Keratinocyte (primary cell): ENCODE results near the gene PYGM. TPM values are rescaled to one million over a fixed set of nuclear protein-coding genes. Genes with fewer than 3 reads are reported as not detected.

Experiments
- DNase-seq: peaks from one replicate; pipeline ENCODE4 v3.0.0-alpha.2; 2011; ENCODE audit warnings: low read depth, missing footprints, low spot score
- FAIRE-seq: peaks from 2 replicates; lab custom pipeline; 2011; peaks lifted over from hg19 to GRCh38; lab: Jason Lieb, UNC
- H2AFZ ChIP-seq: 2 replicates; pipeline ENCODE4 v1.6.0; 2012; ENCODE audit warnings: low read length, control low read depth, inconsistent platforms; ENCODE audit not compliant: control insufficient read depth
- H3K27ac ChIP-seq: 2 replicates; pipeline ENCODE4 v1.5.1; 2011; ENCODE audit warnings: low read length; ENCODE audit not compliant: control insufficient read depth, insufficient read depth
- H3K27me3 ChIP-seq: 3 replicates; pipeline ENCODE4 v1.6.0; 2011; ENCODE audit warnings: low read length; ENCODE audit not compliant: control insufficient read depth, insufficient read depth; ENCODE audit errors: extremely low read depth
- H3K36me3 ChIP-seq, 2 experiments: 2 replicates in 1 of 2; 3 replicates in 1 of 2; pipeline ENCODE4 v1.5.1; 2011; ENCODE audit warnings: low read length in 2 of 2, mild to moderate bottlenecking in 1 of 2; ENCODE audit not compliant: control insufficient read depth in 2 of 2, insufficient read depth in 2 of 2; ENCODE audit errors: extremely low read depth in 1 of 2
- H3K4me1 ChIP-seq: 3 replicates; pipeline ENCODE4 v1.5.1; 2011; ENCODE audit warnings: low read length; ENCODE audit not compliant: control insufficient read depth, insufficient read depth; ENCODE audit errors: extremely low read depth
- H3K4me2 ChIP-seq: 3 replicates; pipeline ENCODE4 v1.6.0; 2011; ENCODE audit warnings: low read depth, low read length; ENCODE audit not compliant: control insufficient read depth, insufficient read depth; ENCODE audit errors: extremely low read depth
- H3K4me3 ChIP-seq, 3 experiments: fragments of 200-600 bp in 1 of 3; sonication (generic) in 1 of 3; 2 replicates in 2 of 3; 3 replicates in 1 of 3; pipeline ENCODE4 v1.5.1; 2011 to 2016; ENCODE audit warnings: low read length in 3 of 3, mild to moderate bottlenecking in 3 of 3, control low read depth in 2 of 3, inconsistent platforms in 1 of 3, low read depth in 1 of 3, mixed read lengths in 1 of 3, mixed run types in 1 of 3, moderate library complexity in 1 of 3; ENCODE audit not compliant: control insufficient read depth in 2 of 3, insufficient read depth in 2 of 3; ENCODE audit errors: extremely low read depth in 1 of 3
- H3K79me2 ChIP-seq: 2 replicates; pipeline ENCODE4 v1.6.0; 2012; ENCODE audit warnings: low read length; ENCODE audit not compliant: control insufficient read depth, insufficient read depth
- H3K9ac ChIP-seq: 3 replicates; pipeline ENCODE4 v1.6.0; 2011; ENCODE audit warnings: low read length; ENCODE audit not compliant: control insufficient read depth, insufficient read depth; ENCODE audit errors: extremely low read depth
- H3K9me1 ChIP-seq: 3 replicates; pipeline ENCODE4 v1.6.0; 2011; ENCODE audit warnings: low read length; ENCODE audit not compliant: control insufficient read depth, insufficient read depth; ENCODE audit errors: extremely low read depth
- H3K9me3 ChIP-seq: 2 replicates; pipeline ENCODE4 v1.5.1; 2012; ENCODE audit warnings: low read depth, low read length; ENCODE audit not compliant: control insufficient read depth
- H4K20me1 ChIP-seq: 3 replicates; pipeline ENCODE4 v1.6.0; 2011; ENCODE audit warnings: low read length; ENCODE audit not compliant: control insufficient read depth, insufficient read depth; ENCODE audit errors: extremely low read depth
- EZH2 ChIP-seq: IDR thresholded peaks from one replicate; pipeline ENCODE4 v1.6.1; 2012; ENCODE audit warnings: inconsistent platforms, mild to moderate bottlenecking, low read length, moderate library complexity
- dilution Hi-C: fragments of 300-500 bp; cut with MboI; formaldehyde crosslinking; loops from one replicate; pipeline ENCODE4 v1.7.0; 2020; ENCODE audit warnings: low sequenced_read_pairs; ENCODE audit not compliant: extremely low pct_ligation_motif_present
- polyA plus RNA-seq, 5 experiments: library from polyadenylated mRNA; depleted of rRNA in 3 of 5; stranded (reverse) in 3 of 5; stranded (forward) in 1 of 5; unstranded in 1 of 5; fragments of >200 nt; gene quantifications; 1 replicate in 1 of 5; 2 replicates in 3 of 5; 3 replicates in 1 of 5; pipeline versions ENCODE4 v1.2.1 to v1.2.3, GENCODE V29; 2011 to 2012; ENCODE audit warnings: missing spikeins in 2 of 5, low read depth in 1 of 5, low replicate concordance in 1 of 5
- TF ChIP-seq, protein P1 (sequence below), 3 experiments: IDR thresholded peaks in 1 of 3; conservative IDR thresholded peaks in 1 of 3; optimal IDR thresholded peaks in 1 of 3; 2 replicates in 2 of 3; 3 replicates in 1 of 3; pipeline versions ENCODE3 to v1.5.1; 2011; ENCODE audit warnings: low read length in 3 of 3, mild to moderate bottlenecking in 3 of 3, moderate library complexity in 2 of 3, control low read depth in 1 of 3, inconsistent platforms in 1 of 3; ENCODE audit not compliant: insufficient read depth in 2 of 3; ENCODE audit errors: extremely low read depth in 1 of 3

The PYGM gene
- polyA plus RNA-seq, 1 donor (not counting 4 experiments of a cell fraction or from before 2014, with no cell fraction given): 0.05 TPM

DNA sequence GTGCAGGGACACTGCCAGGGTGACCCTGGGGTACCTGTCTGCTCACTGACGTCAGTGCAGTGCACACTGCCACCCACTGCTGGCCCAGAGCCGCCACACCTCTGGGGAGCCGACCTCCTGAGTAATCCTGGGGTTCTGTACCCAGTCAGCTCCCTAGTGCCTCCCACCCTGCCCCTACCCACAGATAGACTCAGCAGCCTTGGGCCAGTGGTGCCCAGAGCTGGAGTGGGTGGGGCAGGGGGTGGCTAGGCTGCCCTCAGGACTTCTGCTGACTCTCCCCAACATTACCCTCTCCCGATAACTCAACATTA is 42.6 kb downstream of the PYGM start:
- Histone ChIP-seq H3K27me3 (peaks cover 87% of the 10 kb centered on the region), H3K36me3 (no peaks in the 10 kb centered on the region), H3K4me1 (no peaks in the 10 kb centered on the region), H3K9me1 (no peaks in the 10 kb centered on the region), H3K4me3 (no peak overlapping the region), H3K9ac (no peak overlapping the region), H3K4me2 (no peak overlapping the region), H3K79me2 (no peaks in the 10 kb centered on the region), H2AFZ (no peak overlapping the region), H3K27ac (no peak overlapping the region), H3K9me3 (no peaks in the 10 kb centered on the region), H4K20me1 (no peaks in the 10 kb centered on the region)
- no peak for DNase-seq
- FAIRE-seq: no peak
- no peak for TF ChIP-seq EZH2
- TF ChIP-seq, protein P1, sequence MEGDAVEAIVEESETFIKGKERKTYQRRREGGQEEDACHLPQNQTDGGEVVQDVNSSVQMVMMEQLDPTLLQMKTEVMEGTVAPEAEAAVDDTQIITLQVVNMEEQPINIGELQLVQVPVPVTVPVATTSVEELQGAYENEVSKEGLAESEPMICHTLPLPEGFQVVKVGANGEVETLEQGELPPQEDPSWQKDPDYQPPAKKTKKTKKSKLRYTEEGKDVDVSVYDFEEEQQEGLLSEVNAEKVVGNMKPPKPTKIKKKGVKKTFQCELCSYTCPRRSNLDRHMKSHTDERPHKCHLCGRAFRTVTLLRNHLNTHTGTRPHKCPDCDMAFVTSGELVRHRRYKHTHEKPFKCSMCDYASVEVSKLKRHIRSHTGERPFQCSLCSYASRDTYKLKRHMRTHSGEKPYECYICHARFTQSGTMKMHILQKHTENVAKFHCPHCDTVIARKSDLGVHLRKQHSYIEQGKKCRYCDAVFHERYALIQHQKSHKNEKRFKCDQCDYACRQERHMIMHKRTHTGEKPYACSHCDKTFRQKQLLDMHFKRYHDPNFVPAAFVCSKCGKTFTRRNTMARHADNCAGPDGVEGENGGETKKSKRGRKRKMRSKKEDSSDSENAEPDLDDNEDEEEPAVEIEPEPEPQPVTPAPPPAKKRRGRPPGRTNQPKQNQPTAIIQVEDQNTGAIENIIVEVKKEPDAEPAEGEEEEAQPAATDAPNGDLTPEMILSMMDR (optimal IDR thresholded peaks at IDR 0.05 in 1 of 3, IDR thresholded peaks at IDR 0.05 in 1 of 3, conservative IDR thresholded peaks at IDR 0.05 in 1 of 3; ENCODE audit: extremely low read depth in 1 of 3, insufficient read depth in 2 of 3, low read length in 3 of 3): no peak
- dilution Hi-C loops: no loop called here

DNA sequence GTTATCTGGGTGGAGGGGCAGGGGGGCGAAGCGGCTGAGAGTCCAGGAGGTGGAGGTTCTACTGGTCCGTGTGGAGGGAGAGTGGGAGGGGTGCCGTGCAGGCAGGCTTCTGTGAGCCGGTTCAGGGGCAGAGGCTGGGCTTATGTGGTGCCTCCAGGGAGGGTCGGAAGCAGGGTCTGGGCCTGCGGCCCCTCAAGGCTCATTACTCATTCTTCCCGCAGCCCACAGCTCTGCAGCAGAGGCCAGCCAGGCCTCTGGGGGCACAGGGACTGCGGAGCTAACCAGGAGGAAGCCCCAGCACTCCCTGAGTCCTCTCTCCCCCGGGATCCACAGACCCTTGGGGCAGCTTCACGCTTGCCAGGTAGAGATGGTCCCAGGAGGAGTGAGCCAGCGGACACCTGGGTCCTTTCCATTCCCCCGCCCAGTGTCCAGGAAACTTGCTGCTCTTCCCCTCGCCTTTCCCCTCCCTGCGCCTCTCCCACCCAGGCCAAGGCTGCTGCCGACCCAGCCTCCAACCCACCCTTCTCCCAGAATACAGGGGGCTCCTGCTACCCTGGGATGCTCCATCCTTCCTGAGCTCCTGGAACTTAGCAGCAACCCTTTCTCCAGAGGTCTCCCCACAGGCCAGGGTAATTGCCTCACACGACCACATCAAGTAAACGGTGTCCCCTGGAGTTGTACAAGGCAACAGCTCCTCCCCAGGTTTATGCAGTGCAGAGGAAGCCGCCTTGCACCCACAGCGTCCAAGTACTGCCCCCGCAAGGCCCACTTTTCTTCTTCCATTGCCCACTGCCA is 43.1 kb downstream of the PYGM start:
- no peak overlapping the region for H3K27ac ChIP-seq
- TF ChIP-seq, protein P1 (optimal IDR thresholded peaks at IDR 0.05 in 1 of 3, IDR thresholded peaks at IDR 0.05 in 1 of 3, conservative IDR thresholded peaks at IDR 0.05 in 1 of 3; ENCODE audit: extremely low read depth in 1 of 3, insufficient read depth in 2 of 3, low read length in 3 of 3): no peak
- peak; percentile 18 for TF ChIP-seq EZH2
- no peaks in the 10 kb centered on the region for H4K20me1 ChIP-seq
- H3K79me2 ChIP-seq: no peaks in the 10 kb centered on the region
- H3K4me1 ChIP-seq: no peaks in the 10 kb centered on the region
- no peak for DNase-seq
- no peaks in the 10 kb centered on the region for H3K9me1 ChIP-seq
- H3K9me3 ChIP-seq: no peaks in the 10 kb centered on the region
- peaks cover 87% of the 10 kb centered on the region for H3K27me3 ChIP-seq
- no peak overlapping the region for H3K4me2 ChIP-seq
- no peak for FAIRE-seq
- no peak overlapping the region for H3K9ac ChIP-seq
- no peaks in the 10 kb centered on the region for H3K36me3 ChIP-seq
- dilution Hi-C loops: no loop called here
- no peak overlapping the region for H3K4me3 ChIP-seq
- no peak overlapping the region for H2AFZ ChIP-seq
